Measurements from ENCODE around the gene MCUB. TPM values are rescaled to one million over a fixed set of nuclear protein-coding genes. Genes with fewer than 3 reads are reported as not detected.

MCUB gene
- total RNA-seq, 1 experiment from 2014 or later: 18.6 TPM

- H3K4me3 ChIP-seq (replicated peaks in 1 of 2; ENCODE audit: low read depth in 1 of 2, low read length in 2 of 2): no peak overlapping the region
- POLR2A ChIA-PET: no interaction called here
- no peaks in the 10 kb centered on the region for H3K4me1 ChIP-seq (ENCODE audit: control insufficient read depth in 1 of 2, insufficient read depth in 2 of 2, low read length in 2 of 2)
Measured at GRCh38 chr4:109616243-109616642, 56.2 kb downstream of the MCUB start.

GRCh38 chr4:109622626-109623025, 62.6 kb downstream of the MCUB start:
- no TSS peak for BruUV-seq (replicated peaks)
- intact Hi-C loops (cut with micrococcal nuclease): no loop called here
- Histone ChIP-seq H3K9ac (ENCODE audit: low read length) (no peak overlapping the region), H3K9me2 (ENCODE audit: insufficient read depth) (no peaks in the 10 kb centered on the region), H3K36me3 (ENCODE audit: control insufficient read depth in 1 of 2, insufficient read depth in 2 of 2, low read length in 2 of 2) (no peaks in the 10 kb centered on the region), H3K27ac (ENCODE audit: low read depth, low read length) (no peak overlapping the region), H2AFZ (ENCODE audit: low read depth, low read length, poor library complexity, severe bottlenecking) (no peak overlapping the region), H3K4me1 (ENCODE audit: control insufficient read depth in 1 of 2, insufficient read depth in 2 of 2, low read length in 2 of 2) (no peaks in the 10 kb centered on the region), H3K4me3 (replicated peaks in 1 of 2; ENCODE audit: low read depth in 1 of 2, low read length in 2 of 2) (no peak overlapping the region), H3K9me3 (ENCODE audit: control insufficient read depth in 1 of 2, insufficient read depth in 1 of 2, low read depth in 1 of 2, low read length in 2 of 2) (no peaks in the 10 kb centered on the region), H3K4me2 (ENCODE audit: low read length) (no peak overlapping the region), H4K20me1 (ENCODE audit: insufficient read depth) (no peaks in the 10 kb centered on the region), H3K27me3 (ENCODE audit: insufficient read depth, low read length) (no peaks in the 10 kb centered on the region), H3K79me2 (ENCODE audit: insufficient read depth, low read length) (no peaks in the 10 kb centered on the region)
- CTCF ChIA-PET: no interaction called here
- DNase-seq (ENCODE audit: low read depth, low spot score): no peak
- RAD21 ChIA-PET (ENCODE audit: low non-redundant PET in 1 of 2, low total read pairs in 2 of 2, uncharacterized antibody in 2 of 2, unreplicated experiment in 2 of 2): no interaction called here
- POLR2A ChIA-PET: no interaction called here
- no peak for ATAC-seq
- TF ChIP-seq ATF3 (IDR thresholded peaks at IDR 0.05) (no peak), SIN3A (IDR thresholded peaks at IDR 0.05; ENCODE audit: low read depth) (no peak), ZNF274 (IDR thresholded peaks at IDR 0.05; ENCODE audit: low read depth, low read length) (no peak), EZH2 (IDR thresholded peaks at IDR 0.05) (no peak), CTCF (IDR thresholded peaks at IDR 0.05 in 2 of 3, conservative IDR thresholded peaks at IDR 0.05 in 1 of 3; ENCODE audit: borderline replicate concordance in 1 of 3, insufficient read depth in 1 of 3, low read depth in 2 of 3, low read length in 2 of 3) (no peak), ZBTB33 (IDR thresholded peaks at IDR 0.05; ENCODE audit: extremely low read depth, insufficient replicate concordance, low read length) (no peak), RAD21 (IDR thresholded peaks at IDR 0.05; ENCODE audit: low read depth) (no peak), ELF1 (IDR thresholded peaks at IDR 0.05; ENCODE audit: borderline replicate concordance, low read depth) (no peak)

More at GRCh38 chr4:109616243-109616642, 56.2 kb downstream of the MCUB start:
- Histone ChIP-seq H2AFZ (ENCODE audit: low read depth, low read length, poor library complexity, severe bottlenecking) (no peak overlapping the region), H3K9me2 (ENCODE audit: insufficient read depth) (no peaks in the 10 kb centered on the region), H3K9ac (ENCODE audit: low read length) (no peak overlapping the region), H3K27ac (ENCODE audit: low read depth, low read length) (no peak overlapping the region), H3K79me2 (ENCODE audit: insufficient read depth, low read length) (no peaks in the 10 kb centered on the region), H3K27me3 (ENCODE audit: insufficient read depth, low read length) (no peaks in the 10 kb centered on the region), H4K20me1 (ENCODE audit: insufficient read depth) (no peaks in the 10 kb centered on the region), H3K4me2 (ENCODE audit: low read length) (no peak overlapping the region), H3K36me3 (ENCODE audit: control insufficient read depth in 1 of 2, insufficient read depth in 2 of 2, low read length in 2 of 2) (no peaks in the 10 kb centered on the region), H3K9me3 (ENCODE audit: control insufficient read depth in 1 of 2, insufficient read depth in 1 of 2, low read depth in 1 of 2, low read length in 2 of 2) (no peaks in the 10 kb centered on the region)
- ChIA-PET CTCF (no interaction called here), RAD21 (ENCODE audit: low non-redundant PET in 1 of 2, low total read pairs in 2 of 2, uncharacterized antibody in 2 of 2, unreplicated experiment in 2 of 2) (no interaction called here)
- BruUV-seq (replicated peaks): no TSS peak
- ATAC-seq: no peak
- intact Hi-C loops (cut with micrococcal nuclease): no loop called here
- no peak for DNase-seq (ENCODE audit: low read depth, low spot score)
- no peak for TF ChIP-seq ZFX (IDR thresholded peaks at IDR 0.05)
- TF ChIP-seq ZBTB33 (IDR thresholded peaks at IDR 0.05; ENCODE audit: extremely low read depth, insufficient replicate concordance, low read length): no peak
- no peak for TF ChIP-seq MAX (IDR thresholded peaks at IDR 0.05)
- TF ChIP-seq CEBPB (IDR thresholded peaks at IDR 0.05; ENCODE audit: low read depth): no peak
